DOHH2 (cell line): ENCODE data around the gene IGDCC3.

ENCODE experiments used
- H3F3A ChIP-seq: fragments of 200-600 bp; sonication (generic), shearing (Covaris generic); 2 replicates; pipeline ENCODE4 v1.6.0; 2016; ENCODE audit warnings: antibody characterized with exemption, mild to moderate bottlenecking; ENCODE audit not compliant: control insufficient read depth, insufficient read depth
- H3K27ac ChIP-seq: fragments of 200-600 bp; sonication (generic); 2 replicates; pipeline ENCODE4 v1.5.1; 2014; ENCODE audit warnings: low read depth, mild to moderate bottlenecking, low read length, moderate library complexity
- H3K27me3 ChIP-seq: fragments of 200-600 bp; sonication (generic); 2 replicates; pipeline ENCODE4 v1.6.1; 2014; ENCODE audit warnings: mild to moderate bottlenecking, low read length, mixed read lengths; ENCODE audit not compliant: control insufficient read depth
- H3K36me3 ChIP-seq: fragments of 200-600 bp; sonication (generic); 2 replicates; pipeline ENCODE4 v1.6.1; 2014; ENCODE audit warnings: mild to moderate bottlenecking, low read length, moderate library complexity, mixed read lengths; ENCODE audit not compliant: control insufficient read depth
- H3K4me1 ChIP-seq: fragments of 200-600 bp; sonication (generic); 2 replicates; pipeline ENCODE4 v1.6.1; 2014; ENCODE audit warnings: mild to moderate bottlenecking, low read length, mixed read lengths; ENCODE audit not compliant: control insufficient read depth
- H3K4me2 ChIP-seq: fragments of 200-600 bp; sonication (generic); 2 replicates; pipeline ENCODE4 v1.6.0; 2014; ENCODE audit warnings: mild to moderate bottlenecking, low read length, moderate library complexity
- H3K4me3 ChIP-seq: fragments of 200-600 bp; sonication (generic); 2 replicates; pipeline ENCODE4 v1.5.1; 2014; ENCODE audit warnings: mild to moderate bottlenecking, low read length, mixed read lengths
- H3K79me2 ChIP-seq: fragments of 200-600 bp; sonication (generic); 2 replicates; pipeline ENCODE4 v1.6.1; 2014; ENCODE audit warnings: mild to moderate bottlenecking, low read length, mixed read lengths; ENCODE audit not compliant: control insufficient read depth
- H3K9me2 ChIP-seq: fragments of 200-600 bp; sonication (generic); replicated peaks from 2 replicates; pipeline ENCODE4 v1.6.1; 2014; ENCODE audit warnings: mild to moderate bottlenecking, low read length, mixed read lengths; ENCODE audit not compliant: control insufficient read depth
- H3K9me3 ChIP-seq: fragments of 200-600 bp; sonication (generic); 2 replicates; pipeline ENCODE4 v1.6.1; 2014; ENCODE audit warnings: antibody characterized with exemption, low read length, mixed read lengths; ENCODE audit not compliant: control insufficient read depth, insufficient read depth
- H4K20me1 ChIP-seq: fragments of 200-600 bp; sonication (generic); 2 replicates; pipeline ENCODE4 v1.6.0; 2014; ENCODE audit warnings: low read depth, mild to moderate bottlenecking, antibody characterized with exemption, low read length, moderate library complexity; ENCODE audit not compliant: control insufficient read depth, insufficient read depth
- CTCF ChIP-seq: fragments of 200-600 bp; sonication (generic); IDR thresholded peaks from one replicate; pipeline ENCODE4 v1.5.1; 2014; ENCODE audit warnings: antibody characterized with exemption, mild to moderate bottlenecking, low read depth, low read length; ENCODE audit not compliant: poor library complexity, severe bottlenecking
- EZH2phosphoT487 ChIP-seq: fragments of 200-600 bp; sonication (generic); IDR thresholded peaks from 2 replicates; pipeline ENCODE4 v1.6.1; 2017; ENCODE audit warnings: borderline replicate concordance, mild to moderate bottlenecking, antibody characterized with exemption, low read length, moderate library complexity, mixed read lengths

Gene IGDCC3

DNA sequence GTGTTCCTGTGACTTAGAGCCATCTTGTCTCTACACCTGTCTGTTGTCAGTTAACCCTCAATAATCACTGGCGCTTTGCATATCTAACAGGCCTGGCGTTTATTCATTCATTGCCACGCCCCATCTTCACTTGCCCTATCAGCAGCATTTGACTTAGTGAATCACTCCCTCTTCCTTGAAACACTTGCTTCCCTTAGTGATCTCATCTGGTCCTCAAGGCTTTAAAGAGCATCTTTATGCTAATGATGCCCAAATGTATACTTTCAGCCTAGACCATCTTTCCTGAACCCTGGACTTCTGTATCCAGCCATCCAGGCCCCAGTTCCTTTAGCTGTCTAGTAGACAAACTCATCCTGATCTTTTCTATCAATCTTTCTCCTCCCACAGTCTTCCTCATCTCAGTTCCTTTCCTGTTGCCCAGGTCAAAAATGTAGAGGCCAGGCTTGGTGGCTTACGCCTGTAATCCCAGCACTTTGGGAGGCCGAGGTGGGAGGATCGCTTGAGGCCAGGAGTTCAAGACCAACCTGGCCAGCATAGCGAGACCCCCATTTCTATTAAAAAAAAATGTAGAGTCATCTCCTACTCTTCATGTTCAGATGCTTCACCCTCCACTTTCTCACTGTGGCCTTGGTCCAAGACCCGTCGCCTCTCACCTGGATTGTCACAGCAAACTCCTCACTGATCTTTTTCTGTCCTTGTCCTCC lies 46.3 kb upstream of the IGDCC3 start:
- TF ChIP-seq CTCF (no peak), EZH2phosphoT487 (no peak)
- Histone ChIP-seq H3K27ac (no peak overlapping the region), H3F3A (no peaks in the 10 kb centered on the region), H3K9me2 (no peaks in the 10 kb centered on the region), H4K20me1 (no peaks in the 10 kb centered on the region), H3K4me1 (peaks cover 19% of the 10 kb centered on the region), H3K27me3 (peaks cover 41% of the 10 kb centered on the region), H3K36me3 (no peaks in the 10 kb centered on the region), H3K4me2 (no peak overlapping the region), H3K9me3 (no peaks in the 10 kb centered on the region), H3K79me2 (no peaks in the 10 kb centered on the region), H3K4me3 (no peak overlapping the region)

GRCh38 chr15:65423150-65423975 lies 45.6 kb upstream of the IGDCC3 start:
- Histone ChIP-seq H3K4me2 (no peak overlapping the region), H3K4me1 (peaks cover 19% of the 10 kb centered on the region), H3K79me2 (no peaks in the 10 kb centered on the region), H3K27ac (no peak overlapping the region), H3K9me2 (no peaks in the 10 kb centered on the region), H3K27me3 (peaks cover 48% of the 10 kb centered on the region), H3K9me3 (no peaks in the 10 kb centered on the region), H3K36me3 (no peaks in the 10 kb centered on the region), H3F3A (no peaks in the 10 kb centered on the region), H3K4me3 (no peak overlapping the region), H4K20me1 (no peaks in the 10 kb centered on the region)
- TF ChIP-seq CTCF, result no peak
- TF ChIP-seq EZH2phosphoT487, result no peak

- H3K4me3 ChIP-seq, result peak overlapping the region; percentile 30; the same call in 1 of the 2 replicates
- no peaks in the 10 kb centered on the region for H4K20me1 ChIP-seq
- peaks cover 19% of the 10 kb centered on the region for H3K4me1 ChIP-seq
- H3F3A ChIP-seq, result no peaks in the 10 kb centered on the region
- no peaks in the 10 kb centered on the region for H3K9me3 ChIP-seq
- H3K27me3 ChIP-seq, result peaks cover 56% of the 10 kb centered on the region
- no peak overlapping the region for H3K27ac ChIP-seq
- H3K79me2 ChIP-seq, result no peaks in the 10 kb centered on the region
- no peak for TF ChIP-seq CTCF
- no peaks in the 10 kb centered on the region for H3K36me3 ChIP-seq
- H3K9me2 ChIP-seq, result no peaks in the 10 kb centered on the region
- H3K4me2 ChIP-seq, result peak overlapping the region; percentile 48
Observed at GRCh38 chr15:65421360-65422215, 43.8 kb upstream of the IGDCC3 start.
